WI38 (cell line): ENCODE data around the gene YWHAQ.
A peak's percentile ranks its signal among the peaks of the same experiment; 100 is the strongest.

ENCODE experiments used
- H3K4me3 ChIP-seq: 2 replicates; pipeline ENCODE4 v1.5.1; 2011; ENCODE audit warnings: low read depth, mild to moderate bottlenecking, control low read depth, low read length
- CTCF ChIP-seq: IDR thresholded peaks from 2 replicates; pipeline ENCODE4 v1.5.1; 2012; ENCODE audit warnings: low read depth, mild to moderate bottlenecking, control low read depth, low read length

Gene YWHAQ

DNA sequence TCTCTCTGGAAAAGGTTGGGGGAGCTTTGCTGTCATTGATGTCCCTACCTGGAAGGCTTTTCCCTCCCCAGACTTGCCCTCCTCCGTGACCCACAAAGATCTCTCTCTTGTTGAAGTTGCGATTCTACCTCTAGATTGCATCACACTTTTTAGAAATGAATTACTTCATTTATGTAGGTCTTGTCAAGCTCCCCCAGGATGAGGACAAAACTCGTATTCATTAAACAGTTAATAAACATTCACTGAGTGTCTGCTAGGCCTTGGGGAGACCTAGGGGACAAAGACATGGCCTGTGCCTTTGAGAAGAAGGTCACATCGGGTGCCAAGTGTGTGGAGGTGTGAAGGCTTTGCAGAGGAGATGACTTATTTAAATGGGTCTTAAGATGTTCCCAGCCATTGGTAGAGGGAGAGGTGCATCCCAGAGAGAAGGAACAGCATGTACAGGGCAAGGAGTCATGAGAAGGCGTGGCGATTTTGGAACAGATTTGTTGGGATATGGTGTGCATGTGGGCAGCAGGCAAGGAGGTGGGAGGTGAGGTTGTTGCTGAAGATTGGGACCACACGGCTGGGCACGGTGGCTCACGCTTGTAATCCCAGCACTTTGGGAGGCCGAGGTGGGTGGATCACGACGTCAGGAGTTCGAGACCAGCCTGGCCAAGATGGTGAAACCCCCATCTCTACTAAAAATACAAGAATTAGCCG, 9.8 kb upstream of the YWHAQ start:
- no peak overlapping the region for H3K4me3 ChIP-seq
- TF ChIP-seq CTCF, result no peak

DNA sequence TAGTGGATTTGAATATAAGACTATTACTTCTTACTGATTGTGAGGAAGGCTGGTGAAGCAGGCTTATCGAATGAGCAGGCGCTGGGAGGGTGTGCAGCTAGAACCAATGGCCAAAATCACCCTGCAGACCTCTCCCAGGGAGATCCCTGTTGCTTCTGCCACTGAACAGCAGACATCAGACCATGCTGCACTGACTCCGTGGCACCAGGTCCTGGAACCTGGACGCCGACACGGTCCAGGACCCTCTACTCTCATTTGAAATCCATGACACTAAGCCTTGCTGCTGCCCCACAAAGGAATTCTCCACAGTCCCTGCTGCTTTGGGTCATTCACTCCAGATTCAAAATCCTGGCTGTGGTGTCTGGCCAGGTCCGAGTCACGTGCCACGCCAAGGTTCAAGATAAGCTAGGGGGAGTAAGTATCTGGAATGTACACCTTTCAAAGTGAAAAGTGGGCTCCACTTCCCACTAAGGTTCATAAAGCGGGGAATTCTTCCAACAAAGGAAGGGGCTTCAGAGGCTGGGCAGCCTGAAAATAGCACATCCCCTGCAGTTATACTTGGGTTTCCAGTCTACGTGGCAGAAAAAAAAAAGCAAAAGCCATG, 9.0 kb upstream of the YWHAQ start:
- TF ChIP-seq CTCF, result no peak
- no peak overlapping the region for H3K4me3 ChIP-seq

- TF ChIP-seq CTCF, result no peak
- peak overlapping the region; percentile 31 for H3K4me3 ChIP-seq
Measured at GRCh38 chr2:9639000-9639602, 8.3 kb upstream of the YWHAQ start.

DNA sequence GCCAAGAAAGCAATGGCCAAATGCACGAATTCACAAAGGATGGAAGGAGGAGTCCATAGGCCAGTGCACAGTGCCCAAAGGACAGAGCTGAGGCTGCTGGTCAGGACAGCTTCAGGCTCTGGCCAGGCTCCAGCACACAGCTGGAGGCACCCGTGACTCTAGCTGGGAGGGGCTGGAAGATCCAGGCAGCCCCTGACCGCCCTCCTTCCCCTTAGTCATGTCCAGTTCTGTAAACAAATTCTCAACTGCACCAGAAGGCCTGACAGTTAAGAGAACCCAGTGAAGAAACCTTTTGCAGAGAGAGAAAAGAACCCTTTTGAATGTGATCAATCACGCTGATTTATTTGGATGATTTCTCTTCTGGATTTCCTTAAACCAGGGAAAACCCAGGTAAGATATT, 7.7 kb upstream of the YWHAQ start:
- H3K4me3 ChIP-seq, result peak overlapping the region; percentile 31
- no peak for TF ChIP-seq CTCF

DNA sequence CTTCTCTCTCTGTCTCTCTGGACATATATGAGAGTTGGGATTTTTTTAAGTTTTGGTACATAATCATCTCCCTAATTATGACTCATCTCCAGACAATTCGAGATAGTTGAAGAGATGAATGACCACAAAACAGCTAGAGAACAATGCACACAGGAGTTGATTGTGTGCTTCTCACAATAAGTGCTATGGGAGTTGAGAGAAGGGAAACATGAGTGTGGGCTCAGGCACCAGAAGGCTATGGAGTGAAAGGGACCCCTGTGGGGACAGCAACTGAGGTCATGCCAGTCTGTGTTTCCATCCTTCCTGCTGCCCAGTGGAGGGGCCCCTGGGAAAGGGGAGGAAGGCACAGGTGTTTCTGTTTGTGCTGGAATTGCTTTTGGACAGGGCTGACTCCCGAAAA, 6.5 kb upstream of the YWHAQ start:
- no peak for TF ChIP-seq CTCF

GRCh38 chr2:9634133-9634532, 3.3 kb upstream of the YWHAQ start:
- no peak overlapping the region for H3K4me3 ChIP-seq
- TF ChIP-seq CTCF, result no peak

More for the DNA sequence above, 6.5 kb upstream of the YWHAQ start:
- H3K4me3 ChIP-seq, result no peak overlapping the region

DNA sequence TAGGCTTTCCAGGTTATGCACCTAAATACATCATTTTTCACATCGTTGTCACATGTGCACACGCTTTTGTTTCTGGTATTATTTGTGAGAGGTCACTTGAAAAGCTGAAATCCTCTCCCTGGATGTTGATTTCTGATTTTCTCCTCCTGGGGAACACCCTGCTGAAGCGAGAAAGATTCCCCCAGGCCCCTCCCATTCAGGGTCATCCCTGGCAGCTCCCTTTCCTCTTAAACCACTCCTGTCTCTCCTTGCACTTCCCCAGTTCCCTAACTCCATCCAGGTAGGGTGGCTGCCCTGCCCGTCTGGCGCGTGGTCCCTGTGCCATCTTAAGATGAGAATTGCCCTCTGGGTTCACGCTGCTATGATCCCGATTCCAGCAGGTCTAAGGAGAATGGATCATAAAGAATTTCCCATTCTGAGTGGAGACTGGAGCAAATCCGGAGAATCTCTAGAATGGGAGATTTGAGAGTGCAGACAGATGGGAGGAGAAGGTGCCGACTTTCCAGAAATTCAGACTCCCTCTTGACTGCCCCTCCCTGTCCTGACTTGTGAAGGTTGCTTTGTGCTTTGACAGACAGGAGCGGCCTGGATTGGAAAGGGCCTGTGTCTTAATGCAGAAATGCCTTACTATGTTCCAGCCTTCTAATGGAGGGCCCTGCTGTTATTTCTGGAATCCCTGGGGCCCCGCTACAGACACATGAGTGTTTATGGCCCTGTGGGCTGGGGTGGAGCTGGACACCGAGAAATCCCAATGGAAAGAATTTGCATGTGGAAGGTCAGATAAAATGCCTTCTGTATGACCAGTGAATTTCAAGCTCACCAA, 1.3 kb upstream of the YWHAQ start:
- H3K4me3 ChIP-seq, result no peak overlapping the region

More for the DNA sequence above, 1.3 kb upstream of the YWHAQ start:
- no peak for TF ChIP-seq CTCF
